ENCODE measurements around the gene ONECUT3.
"Not testable (repeated sequence)": the region's sequence is repeated elsewhere in the genome, so short reads cannot be mapped to it uniquely, and the experiment has no call there.

ONECUT3 gene

DNA sequence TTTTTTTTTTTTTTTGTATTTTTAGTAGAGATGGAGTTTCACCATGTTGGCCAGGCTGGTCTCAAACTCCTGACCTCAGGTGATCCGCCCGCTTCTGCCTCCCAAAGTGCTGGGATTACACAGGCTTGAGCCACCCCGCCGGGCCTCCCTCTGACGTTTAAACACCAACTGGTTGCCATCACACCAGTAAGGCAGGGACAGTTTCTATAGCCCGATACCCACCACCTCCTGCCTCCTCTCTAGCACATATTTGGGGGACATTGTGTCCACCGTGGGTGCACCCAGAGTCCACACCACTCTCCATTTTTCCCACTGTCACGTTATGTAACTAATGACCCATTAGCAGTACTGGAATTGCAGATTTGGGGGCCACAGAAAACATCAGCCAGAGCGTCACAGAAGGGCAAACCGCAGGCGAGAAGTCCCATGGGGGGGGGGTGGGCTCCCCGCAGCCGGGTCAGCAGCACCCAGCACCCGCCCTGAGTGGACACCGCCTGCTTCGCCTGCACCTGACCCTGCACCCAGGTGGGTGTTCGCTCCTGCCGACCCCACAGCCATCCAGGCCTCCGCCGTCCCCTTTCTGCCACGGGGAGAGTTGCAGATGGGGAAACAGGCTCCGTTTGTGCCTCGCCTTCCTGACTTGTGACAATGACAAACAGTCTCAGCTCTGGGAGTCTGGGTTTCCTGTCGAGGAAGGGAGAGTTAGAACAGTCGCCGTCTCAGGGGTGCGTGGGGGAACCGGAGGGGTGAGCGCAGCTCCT is 3.6 kb downstream of the ONECUT3 start:
- DNase-seq: no peak

DNA sequence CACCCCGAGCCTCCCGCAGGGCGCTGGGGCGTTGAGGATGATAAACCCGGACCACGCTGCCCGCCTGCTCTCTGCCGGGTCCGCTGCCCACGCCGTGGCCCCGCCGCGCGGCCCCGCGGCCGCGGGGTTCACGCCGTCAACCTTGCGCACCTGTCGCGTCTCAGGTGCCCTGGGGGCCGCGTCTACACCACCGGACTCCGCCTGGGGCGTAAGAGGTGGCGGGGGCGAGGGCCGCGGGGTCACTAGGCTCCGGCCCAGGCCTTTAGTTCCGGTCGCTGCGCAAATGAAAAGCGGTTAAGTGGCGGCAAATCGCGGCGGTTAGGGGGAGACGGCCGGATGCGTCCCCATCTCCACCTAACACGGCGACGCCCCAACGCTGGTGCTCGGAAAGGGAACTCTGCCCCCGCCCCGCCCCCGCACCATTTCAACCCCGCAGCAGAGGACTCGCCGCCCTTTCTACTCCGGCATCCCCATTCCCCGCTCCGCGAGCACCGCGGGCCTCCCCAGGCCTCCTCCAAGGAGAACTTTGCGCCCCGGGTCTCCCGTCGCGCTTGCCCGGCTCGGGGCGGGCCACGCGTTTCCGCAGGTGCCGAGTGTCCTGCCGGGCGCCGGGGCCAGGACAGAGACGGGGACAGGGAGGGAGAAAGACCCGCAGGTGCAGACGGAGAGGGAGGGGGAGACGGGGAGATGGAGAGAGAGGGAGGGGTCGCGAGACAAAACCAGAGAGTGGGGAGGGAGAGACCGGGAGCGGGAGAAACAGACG is 4.3 kb downstream of the ONECUT3 start:
- no peak for DNase-seq

DNA sequence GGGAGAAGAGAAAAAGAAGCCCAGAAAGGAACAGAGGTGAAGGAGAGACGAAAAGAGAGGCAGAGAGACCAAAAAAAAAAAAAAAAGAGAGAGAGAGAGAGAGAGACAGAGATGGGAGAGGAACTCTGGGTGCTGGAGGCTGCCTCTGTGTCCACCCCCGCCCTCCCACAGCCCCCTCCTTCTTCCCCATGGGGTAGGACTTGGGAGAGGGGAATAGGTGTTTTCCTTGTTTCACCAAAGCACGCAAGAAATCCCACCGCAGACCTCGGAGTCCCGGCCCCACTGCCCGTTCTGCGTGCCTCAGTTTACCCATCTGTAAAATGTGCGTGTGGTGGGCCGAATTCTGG is 4.9 kb downstream of the ONECUT3 start:
- DNase-seq: no peak

DNA sequence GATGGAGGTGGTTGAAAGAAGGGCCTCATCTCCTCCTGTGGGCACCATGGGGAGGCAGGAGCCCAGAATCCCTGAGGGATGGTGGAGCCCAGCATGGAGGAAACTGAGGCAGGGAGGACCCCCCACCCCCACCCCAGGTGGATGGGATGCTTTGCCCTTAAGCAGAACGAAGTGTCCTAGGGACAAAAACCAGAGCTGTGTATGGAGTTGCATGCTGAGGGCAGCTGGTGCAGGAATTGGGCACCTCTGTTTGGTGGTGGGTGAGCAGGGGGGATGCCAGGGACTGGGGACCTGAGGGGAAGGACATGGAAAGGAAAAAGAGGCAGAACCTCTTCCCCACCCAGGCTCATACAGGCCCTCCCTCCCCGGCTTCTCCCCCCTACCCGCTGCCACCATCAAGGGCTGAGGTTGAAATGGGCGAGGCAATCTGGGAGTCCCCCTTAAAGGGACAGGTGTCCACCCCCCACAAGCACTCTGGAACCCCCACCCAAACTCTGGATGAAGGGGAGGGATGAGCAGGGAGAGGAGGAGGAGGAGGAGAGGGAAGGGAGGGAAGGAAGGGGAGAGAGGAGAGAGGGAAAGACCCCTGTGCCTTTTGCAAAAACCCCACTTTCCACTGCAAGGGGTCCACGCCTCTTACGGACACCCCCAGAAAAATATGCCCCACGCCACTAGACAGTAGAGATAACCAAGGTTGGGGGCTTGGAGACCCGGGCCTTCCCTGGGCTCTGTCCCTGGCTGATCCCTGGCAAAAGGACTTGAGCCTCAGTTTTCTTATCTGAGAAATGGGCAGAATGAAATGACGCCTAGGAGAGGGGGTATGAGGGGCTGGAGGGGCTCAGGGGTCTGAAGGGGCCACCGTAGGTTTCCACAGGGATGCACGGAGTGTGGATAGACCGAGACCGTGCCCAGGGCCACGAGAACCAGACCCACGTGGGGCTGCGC is 5.9 kb downstream of the ONECUT3 start:
- no peak for DNase-seq

DNA sequence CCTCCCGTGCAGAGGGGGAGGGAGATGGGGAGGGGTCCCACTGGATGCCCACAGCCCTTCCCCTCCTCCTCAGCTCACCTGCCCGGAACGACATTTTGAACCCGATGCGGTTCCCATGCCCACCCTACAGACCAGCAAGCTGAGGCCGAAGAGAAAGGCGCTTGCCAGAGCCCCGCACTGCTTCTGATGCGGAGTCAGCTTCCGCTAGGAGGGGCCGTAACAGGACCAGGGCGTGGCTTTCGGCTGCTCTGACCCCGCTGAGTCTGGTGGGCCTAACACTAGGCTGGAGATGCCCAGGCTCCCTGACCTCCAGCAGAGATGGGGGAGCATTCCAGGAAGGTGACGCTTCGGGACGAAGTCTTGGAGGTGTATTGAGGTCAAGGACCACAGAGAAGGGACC is 6.7 kb downstream of the ONECUT3 start:
- no peak for DNase-seq

DNA sequence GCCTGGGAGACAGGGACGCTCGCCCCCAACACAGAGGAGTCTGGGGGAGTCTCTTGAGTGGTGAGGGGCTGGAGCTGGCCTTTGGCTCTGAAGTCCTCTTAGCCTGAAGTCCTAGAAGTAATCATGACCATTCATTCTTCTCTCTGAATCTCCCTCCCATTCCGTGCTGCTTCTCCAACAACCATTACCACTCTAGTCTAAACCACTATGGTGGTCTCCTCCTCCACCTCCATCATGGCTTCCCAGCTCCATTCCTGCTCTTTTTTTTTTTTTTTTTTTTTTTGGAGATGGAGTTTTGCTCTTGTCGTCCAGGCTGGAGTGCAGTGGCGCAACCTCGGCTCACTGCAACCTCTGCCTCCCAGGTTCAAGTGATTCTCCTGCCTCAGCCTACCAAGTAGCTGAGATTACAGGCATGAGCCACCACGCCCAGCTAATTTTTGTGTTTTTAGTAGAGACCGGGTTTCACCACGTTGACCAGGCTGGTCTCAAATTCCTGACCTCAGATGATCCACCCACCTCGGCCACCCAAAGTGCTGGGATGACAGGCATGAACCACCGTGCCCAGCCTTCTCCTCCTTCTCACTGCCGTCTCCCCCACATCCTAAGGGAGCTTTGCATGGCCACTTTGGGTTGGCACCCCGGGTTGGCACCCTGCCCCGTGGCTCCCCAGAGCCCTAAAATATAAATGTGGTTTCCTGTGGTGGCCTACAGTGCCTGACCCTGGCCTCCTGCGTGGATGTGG is 7.7 kb downstream of the ONECUT3 start:
- not testable (repeated sequence) for DNase-seq

DNA sequence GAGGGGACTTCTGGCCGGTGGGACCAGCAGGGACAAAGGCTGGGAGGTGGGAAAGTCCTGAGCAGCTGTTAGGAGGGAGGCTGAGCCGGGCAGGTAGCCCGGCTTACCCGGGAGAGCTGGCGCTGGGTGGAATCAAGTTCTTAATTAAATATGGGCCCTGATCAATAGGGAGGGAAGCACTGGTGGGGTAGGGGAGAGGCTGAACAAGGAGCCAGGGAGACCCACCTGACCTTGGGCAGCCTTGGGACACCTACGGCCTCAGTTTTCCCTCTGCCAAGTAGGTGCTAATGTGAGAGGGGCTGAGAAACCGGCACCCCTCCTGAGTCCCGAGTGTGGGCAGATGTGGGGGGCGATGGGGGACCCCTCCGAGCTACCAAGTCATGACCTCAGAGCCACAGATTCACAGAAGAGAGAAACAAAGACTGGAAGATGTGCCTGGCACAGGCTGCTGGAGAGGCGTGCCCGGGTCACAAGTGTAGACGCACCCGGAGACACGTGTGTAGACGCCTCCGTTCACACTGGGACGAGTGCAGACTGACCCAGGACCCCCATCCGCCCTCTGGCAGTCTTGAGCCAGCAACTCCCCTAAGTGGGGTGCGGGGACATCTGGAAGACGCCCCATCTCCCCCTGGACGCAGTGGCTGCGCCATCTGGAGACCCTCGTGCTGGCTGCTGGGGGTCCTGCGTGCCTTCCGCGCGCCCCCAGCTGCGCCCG is 8.4 kb downstream of the ONECUT3 start:
- no peak for DNase-seq

DNA sequence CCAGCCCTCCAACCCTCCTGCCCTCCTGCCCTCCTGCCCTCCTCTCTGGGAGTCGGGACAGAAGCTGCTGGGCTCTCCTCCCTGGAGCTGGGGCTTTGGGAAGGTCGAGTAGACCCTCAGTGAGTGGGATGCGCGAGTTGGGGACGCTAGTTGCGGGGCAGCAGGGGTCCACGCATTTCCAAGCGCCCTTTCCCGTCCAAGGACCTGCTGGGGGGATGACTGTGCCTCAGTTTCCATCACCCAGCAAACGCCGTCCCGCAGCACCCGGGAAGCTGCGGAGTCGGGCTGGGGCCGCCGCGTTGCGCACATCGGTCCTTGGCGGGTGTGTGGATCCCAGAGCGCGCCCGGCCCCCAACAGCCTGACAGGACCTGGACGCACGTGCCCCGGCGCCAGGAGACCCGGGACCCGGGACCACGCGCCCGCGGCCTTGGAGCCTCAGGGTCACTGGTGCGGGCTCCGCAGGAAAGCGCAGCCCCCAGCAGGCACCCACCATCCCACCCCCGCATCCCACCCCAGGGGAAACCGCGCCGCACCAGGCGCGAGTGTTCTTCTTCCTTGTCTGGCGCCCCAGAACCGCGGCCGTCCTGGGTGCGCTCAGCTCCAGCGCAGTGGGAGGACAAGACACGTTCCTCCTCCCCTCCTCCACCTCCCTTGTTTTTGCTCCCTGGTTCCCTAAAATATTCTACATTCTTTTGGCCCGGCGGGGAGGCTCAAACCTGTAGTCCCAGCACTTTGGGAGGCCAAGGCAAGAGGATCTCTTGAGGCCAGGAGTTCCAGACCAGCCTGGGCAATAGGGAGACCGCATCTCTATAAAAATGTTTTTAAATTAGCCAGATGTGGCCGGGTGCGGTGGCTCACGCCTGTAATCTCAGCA is 9.2 kb downstream of the ONECUT3 start:
- DNase-seq: no peak

DNA sequence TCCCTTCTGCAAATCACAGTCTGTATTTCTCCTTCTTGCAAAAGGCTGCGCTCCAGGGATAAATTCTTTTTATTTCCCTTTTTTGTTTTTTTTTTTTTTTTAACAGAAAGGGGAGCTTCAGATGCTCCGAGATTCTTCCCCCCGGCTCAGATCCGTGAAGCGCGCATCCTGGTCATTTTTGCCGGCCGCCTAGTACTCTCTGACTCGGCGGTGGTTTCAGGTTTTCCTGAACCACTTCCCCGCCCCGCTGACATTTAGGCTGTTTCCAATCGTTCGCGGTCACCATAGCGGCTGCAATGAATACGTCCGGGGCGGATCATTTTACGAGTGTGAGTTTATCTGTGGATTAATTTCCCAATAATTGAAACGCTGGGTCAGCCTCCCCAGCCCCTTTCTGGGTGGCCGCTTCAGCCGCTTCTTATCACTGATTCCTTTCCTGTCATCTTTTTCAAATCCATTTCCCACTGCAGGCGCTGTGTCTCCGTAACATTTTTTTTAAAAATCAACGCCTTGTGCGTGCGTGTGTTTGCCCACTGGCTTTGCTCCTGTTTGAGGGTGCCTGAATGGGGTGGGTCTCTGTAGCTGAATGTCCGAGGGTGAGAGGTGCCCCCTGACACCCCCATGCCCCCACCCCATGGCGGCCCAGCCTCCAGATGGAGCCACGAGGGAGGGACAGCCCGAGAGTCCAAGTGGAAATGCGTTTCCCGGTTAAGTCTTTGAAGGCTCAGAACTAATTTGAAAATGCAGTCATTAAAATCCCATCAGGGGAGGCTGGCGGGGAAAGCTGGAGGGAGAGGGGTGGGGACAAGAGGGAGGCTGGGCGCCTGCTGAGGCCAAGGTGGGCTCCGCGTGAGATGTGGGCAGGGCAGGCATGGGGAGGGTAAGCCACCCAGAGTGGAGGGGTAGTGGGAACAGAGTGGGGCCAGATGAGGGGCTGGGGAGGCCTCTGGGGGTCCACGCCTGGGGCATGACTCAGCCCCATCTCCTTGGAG is 10.6 kb downstream of the ONECUT3 start:
- DNase-seq: no peak

DNA sequence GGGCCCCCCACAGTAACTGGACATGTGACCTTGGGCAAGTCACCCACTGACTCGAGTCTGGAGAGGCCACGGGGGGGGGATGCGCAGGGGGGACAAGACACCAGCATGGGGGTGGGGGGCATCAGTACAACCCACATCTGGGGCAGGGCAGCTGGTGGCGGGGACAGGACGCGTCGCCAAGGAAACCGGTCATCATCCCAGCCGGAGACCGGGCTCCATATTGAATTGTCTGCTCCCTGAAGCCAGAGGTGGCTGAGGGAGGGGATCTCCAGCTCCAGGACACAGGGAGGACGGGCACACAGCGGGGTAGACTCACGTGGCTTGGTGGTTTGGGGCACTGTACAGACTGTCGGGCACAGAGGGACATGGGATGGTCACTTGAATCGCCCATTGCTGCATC is 11.4 kb downstream of the ONECUT3 start:
- DNase-seq: no peak

DNA sequence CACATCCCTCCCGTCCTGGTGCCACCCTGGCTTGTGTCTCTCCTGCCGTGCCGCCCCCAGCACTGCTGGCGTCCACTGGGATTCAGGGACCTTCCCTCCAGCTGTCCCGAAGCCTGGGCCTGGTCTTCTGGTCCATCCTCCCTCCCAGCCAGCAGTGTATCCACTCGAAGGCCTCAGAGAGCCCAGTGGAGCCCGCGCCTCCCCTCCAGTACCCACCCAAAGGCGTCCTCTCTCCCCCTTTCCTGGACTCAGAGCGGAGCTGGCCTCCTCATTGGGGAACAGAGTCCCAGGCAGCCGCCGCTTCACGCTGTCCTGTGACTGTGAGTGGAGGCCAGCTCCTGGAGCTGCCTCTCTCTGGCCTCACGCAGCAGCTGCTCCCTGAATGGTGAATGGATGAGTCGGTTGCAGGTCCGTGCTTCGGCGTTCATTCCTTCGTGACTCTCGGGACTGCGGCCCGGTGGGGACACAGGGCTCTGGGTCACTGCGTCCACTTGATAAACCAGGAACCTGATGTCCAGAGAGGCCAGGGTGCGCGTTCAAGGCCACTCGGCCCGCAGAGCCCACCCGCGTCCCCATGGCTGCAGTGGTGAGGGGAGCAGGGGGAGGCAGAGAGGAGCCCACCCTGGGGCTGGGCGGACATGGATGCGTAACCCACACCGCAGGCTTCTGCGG is 12.1 kb downstream of the ONECUT3 start:
- no peak for DNase-seq

DNA sequence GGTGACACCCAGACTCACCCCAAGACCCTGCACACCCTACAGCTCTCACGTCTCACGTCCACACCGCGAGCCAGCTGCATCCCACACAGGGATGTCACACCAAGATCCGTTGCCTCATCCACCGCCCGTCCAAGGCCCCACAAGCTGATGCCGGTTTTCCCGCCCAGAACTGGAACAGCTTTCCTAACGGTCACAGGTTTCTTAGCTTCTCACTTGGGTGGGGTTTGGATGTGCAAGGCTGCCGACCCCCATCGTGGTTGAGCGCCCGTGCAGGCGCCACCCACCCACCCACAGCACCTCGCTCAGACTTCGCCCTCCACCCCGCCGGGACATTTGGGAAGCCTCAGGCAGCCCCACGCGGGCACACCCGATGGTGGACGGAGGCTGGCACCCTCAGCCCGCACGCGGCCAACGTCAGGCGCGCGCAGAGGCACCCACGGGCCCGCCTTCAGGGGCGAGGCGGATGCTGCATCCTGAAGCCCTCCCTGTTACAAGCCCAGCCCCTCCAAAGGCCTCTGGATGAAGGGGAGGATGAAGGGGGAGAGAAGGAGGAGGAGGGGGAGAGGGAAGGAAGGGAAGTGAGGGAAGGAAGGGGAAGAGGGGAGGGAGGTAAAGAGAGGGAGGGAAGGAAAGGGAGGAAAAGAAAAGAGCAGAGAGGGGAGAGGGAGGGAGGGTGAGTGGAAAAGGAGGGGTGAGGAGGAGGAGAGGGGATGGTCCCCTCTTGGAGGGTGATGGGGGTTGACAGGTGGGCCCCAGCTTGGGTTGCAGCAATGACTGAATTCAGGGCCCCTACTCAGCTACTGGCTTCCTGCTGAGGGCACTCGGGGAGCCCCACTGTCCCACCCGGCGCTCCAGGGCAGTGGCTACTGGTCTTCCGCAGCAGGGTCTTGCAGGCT is 12.8 kb downstream of the ONECUT3 start:
- no peak for DNase-seq

DNA sequence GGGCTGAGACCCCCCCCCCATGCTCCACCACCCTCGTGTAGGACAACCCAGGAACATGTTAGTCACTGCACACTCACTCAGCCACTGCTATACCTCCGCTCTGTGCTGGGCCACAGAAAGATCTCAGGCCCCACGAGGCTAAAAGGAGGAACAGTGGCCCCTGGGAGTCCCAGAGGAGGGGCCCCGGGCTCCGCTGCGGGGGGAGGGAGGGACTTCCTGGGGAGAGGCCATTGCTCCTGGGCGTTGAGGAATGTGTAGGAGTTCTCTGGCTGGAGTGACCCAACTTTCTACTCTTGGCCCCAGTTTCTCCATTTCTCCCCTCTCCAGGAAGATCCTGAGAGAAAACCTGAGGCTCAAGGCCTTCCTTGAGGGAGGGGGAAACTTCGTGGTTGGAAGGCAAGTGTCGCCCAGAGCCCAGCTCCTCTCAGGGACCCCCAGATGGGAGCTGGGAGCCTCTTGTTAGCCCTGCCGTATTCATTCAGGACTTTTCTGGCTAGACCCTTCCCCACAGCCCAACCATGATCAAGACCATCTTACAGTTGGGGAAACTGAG is 13.6 kb downstream of the ONECUT3 start:
- no peak for DNase-seq

DNA sequence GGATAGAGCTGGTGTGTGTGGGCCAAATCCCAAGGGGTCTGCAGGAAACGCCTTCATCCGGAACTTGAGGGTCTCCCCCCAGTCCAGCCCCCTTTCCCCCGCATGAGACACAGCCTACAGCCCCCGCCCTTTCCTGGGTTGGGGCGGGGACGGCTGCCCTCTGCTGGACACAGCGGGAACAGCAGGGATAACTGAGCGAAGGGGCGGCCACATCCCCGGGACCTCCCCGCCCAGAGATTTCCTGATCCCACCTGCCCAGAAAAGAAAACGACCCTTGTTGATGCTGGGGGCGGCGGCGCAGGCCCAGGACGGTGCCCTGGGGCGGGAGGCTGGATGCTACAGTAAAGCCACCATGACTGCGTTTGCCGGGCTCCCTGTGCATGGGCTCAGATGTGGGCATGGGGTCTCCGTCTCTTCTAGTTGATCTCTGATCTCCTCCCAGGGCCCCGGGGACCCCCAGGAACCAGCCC is 14.2 kb downstream of the ONECUT3 start:
- peak; percentile 76 for DNase-seq

DNA sequence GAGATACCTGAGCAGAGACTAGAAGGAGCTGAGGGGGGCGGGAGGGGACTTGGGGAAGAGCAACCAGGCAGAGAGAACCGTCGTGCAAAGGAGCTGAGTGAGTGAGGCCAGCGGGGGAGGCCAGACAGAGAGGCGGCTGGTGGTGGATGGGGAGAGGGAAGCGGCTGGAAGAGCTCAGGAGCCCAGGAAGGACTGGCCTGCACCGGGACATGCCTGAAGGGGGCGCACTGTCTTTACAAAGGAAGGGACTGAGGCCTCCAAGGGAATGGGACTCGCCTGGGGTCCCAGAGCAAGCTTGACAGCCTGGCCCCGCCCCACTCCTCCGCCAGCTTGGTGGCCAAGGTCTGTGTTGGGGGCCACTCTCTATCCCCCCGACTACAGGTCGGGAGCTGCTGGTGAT is 14.9 kb downstream of the ONECUT3 start:
- no peak for DNase-seq

DNA sequence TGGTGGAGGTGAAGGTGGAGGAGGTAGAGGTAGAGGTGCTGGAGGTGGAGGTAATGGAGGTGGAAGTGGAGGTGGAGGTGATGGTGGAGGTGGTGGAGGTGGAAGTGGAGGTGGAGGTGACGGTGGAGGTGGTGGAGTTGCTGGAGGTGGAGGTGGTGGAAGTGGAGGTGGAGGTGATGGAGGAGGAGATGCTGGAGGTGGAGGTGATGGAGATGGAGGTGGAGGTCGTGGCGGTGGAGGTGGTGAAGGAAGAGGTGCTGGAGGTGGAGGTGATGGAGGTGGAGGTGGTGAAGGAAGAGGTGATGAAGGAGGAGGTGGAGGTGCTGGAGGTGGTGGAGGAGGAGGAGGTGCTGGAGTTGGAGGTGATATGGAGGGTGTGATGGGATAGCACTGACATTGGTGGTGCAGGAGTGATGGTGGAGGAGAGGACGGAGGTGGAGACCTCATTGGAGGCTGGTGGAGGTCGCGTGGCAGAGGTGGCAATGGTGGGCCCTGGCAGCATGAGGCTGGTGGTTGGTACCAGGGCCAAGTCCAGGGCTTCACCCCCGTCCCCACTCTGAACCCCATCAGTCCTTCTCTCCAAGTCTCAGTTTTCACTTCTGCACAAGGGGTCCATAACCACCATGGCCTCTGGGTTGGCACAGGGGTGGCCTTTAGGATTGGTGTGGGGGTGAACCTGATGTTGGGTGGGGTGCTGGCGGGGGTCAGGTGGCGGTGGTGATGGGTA is 15.8 kb downstream of the ONECUT3 start:
- no peak for DNase-seq

DNA sequence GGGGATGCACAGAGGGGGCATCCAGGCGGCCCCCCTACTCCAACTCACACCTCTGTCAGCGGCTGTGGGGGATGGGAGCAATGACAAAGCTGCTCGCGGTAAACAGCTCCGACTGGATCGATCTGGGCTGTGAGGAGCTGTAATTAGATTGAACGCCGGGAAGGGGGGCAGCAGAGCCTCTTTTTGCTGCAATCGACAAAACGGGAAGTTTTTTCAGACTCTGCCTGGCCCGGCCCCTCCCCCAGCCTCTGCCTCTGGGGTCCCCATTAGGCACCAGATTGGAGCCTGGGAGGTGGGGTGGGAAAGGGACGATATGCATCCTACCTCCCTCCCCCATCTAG is 16.3 kb downstream of the ONECUT3 start:
- no peak for DNase-seq
